ENCODE measurements around the gene TP53I13.

- TF ChIP-seq POLR2A (IDR thresholded peaks at IDR 0.05; ENCODE audit: low read length) (peak; percentile 38), POLR2AphosphoS2 (conservative IDR thresholded peaks at IDR 0.05; ENCODE audit: low read length) (no peak), RCOR1 (IDR thresholded peaks at IDR 0.05; ENCODE audit: low read depth, low read length) (no peak), CHD2 (IDR thresholded peaks at IDR 0.05; ENCODE audit: low read length, partially characterized antibody) (no peak), NR3C1 (IDR thresholded peaks at IDR 0.05) (no peak), JUNB (IDR thresholded peaks at IDR 0.05) (no peak), E2F6 (IDR thresholded peaks at IDR 0.05; ENCODE audit: borderline replicate concordance, low read depth) (peak; percentile 62; the same call in 1 of the 2 replicates), CEBPB (IDR thresholded peaks at IDR 0.05) (no peak), CTCF (IDR thresholded peaks at IDR 0.05) (peak; percentile 46; the same call in 2 of the 3 replicates)
Observed at GRCh38 chr17:29565643-29566472, 2.6 kb upstream of the TP53I13 start.

Data from A549 (cell line).